ENCODE results near the gene CACNA1C.

The CACNA1C gene

GRCh38 chr12:2052826-2053678, at the start of gene CACNA1C:
CACNA1C (plus strand) TSS chr12:2052987; CDS start chr12:2053563, 576 bp downstream.
- no peak for DNase-seq (ENCODE audit: low read depth in 1 of 2, low spot score in 1 of 2)

GRCh38 chr12:2003676-2004112, 49.1 kb upstream of the CACNA1C start:
- DNase-seq (ENCODE audit: low read depth in 1 of 2, low spot score in 1 of 2) = no peak

GRCh38 chr12:2004113-2004929, 48.5 kb upstream of the CACNA1C start, which contains the start of gene DCP1B:
DCP1B (minus strand) TSS chr12:2004457; CDS start chr12:2004431, 26 bp downstream.
- DNase-seq (ENCODE audit: low read depth in 1 of 2, low spot score in 1 of 2) = peak; percentile 80 to 91

- no peak for DNase-seq (ENCODE audit: low read depth in 1 of 2, low spot score in 1 of 2)
Measured at GRCh38 chr12:2008677-2009076, 44.1 kb upstream of the CACNA1C start.

GRCh38 chr12:2009623-2010022, 43.2 kb upstream of the CACNA1C start:
- no peak for DNase-seq (ENCODE audit: low read depth in 1 of 2, low spot score in 1 of 2)

GRCh38 chr12:2011643-2012607, 40.9 kb upstream of the CACNA1C start:
- no peak for DNase-seq (ENCODE audit: low read depth in 1 of 2, low spot score in 1 of 2)

- DNase-seq (ENCODE audit: low read depth in 1 of 2, low spot score in 1 of 2) = no peak
Measured at GRCh38 chr12:2013086-2013485, 39.7 kb upstream of the CACNA1C start.

- no peak for DNase-seq (ENCODE audit: low read depth in 1 of 2, low spot score in 1 of 2)
Measured at GRCh38 chr12:2013527-2014223, 39.1 kb upstream of the CACNA1C start.

GRCh38 chr12:2014231-2014630, 38.6 kb upstream of the CACNA1C start:
- no peak for DNase-seq (ENCODE audit: low read depth in 1 of 2, low spot score in 1 of 2)

- DNase-seq (ENCODE audit: low read depth in 1 of 2, low spot score in 1 of 2) = no peak
Measured at GRCh38 chr12:2016862-2017545, 35.8 kb upstream of the CACNA1C start.

GRCh38 chr12:2017546-2018337, 35.0 kb upstream of the CACNA1C start:
- DNase-seq (ENCODE audit: low read depth in 1 of 2, low spot score in 1 of 2) = no peak

- no peak for DNase-seq (ENCODE audit: low read depth in 1 of 2, low spot score in 1 of 2)
Measured at GRCh38 chr12:2018391-2018790, 34.4 kb upstream of the CACNA1C start.

- no peak for DNase-seq (ENCODE audit: low read depth in 1 of 2, low spot score in 1 of 2)
Measured at GRCh38 chr12:2019126-2019525, 33.7 kb upstream of the CACNA1C start.

GRCh38 chr12:2020511-2020910, 32.3 kb upstream of the CACNA1C start:
- DNase-seq (ENCODE audit: low read depth in 1 of 2, low spot score in 1 of 2) = no peak

GRCh38 chr12:2023365-2023764, 29.4 kb upstream of the CACNA1C start:
- DNase-seq (ENCODE audit: low read depth in 1 of 2, low spot score in 1 of 2) = no peak

- DNase-seq (ENCODE audit: low read depth in 1 of 2, low spot score in 1 of 2) = no peak
Measured at GRCh38 chr12:2027351-2027750, 25.4 kb upstream of the CACNA1C start.

GRCh38 chr12:2029851-2030250, 22.9 kb upstream of the CACNA1C start:
- DNase-seq (ENCODE audit: low read depth in 1 of 2, low spot score in 1 of 2) = no peak

GRCh38 chr12:2032506-2032905, 20.3 kb upstream of the CACNA1C start:
- no peak for DNase-seq (ENCODE audit: low read depth in 1 of 2, low spot score in 1 of 2)

Data from activated CD4-positive, alpha-beta T cell treated with anti-CD3 and anti-CD28 coated beads, Interleukin-2, amount 50 U/mL, for 24 hours (primary cell).